Naive thymus-derived CD4-positive, alpha-beta T cell (primary cell): ENCODE measurements around the gene ATP8B1. TPM values are rescaled to one million over a fixed set of nuclear protein-coding genes. Genes with fewer than 3 reads are reported as not detected.
"Not testable (repeated sequence)": the region's sequence is repeated elsewhere in the genome, so short reads cannot be mapped to it uniquely, and the experiment has no call there.

Experiments
- ATAC-seq: fragments of 150-1000 bp; cut with Tn5 transposase; 2 replicates; pipeline ENCODE4 v1.10.0; 2021; ENCODE audit warnings: mild to moderate bottlenecking, moderate library complexity
- CTCF ChIA-PET: fragments of 350-600 bp; sonication (Branson Sonifier 250); formaldehyde crosslinking; loops from one replicate; lab custom pipeline; 2021; ENCODE audit warnings: antibody characterized with exemption; lab: Charles Lee
- POLR2A ChIA-PET: fragments of 350-600 bp; sonication (Branson Sonifier 250); formaldehyde crosslinking; loops from one replicate; lab custom pipeline; 2021; ENCODE audit warnings: antibody characterized with exemption, inconsistent platforms; lab: Charles Lee
- DNase-seq, 9 donors: peaks; one replicate each; pipeline versions ENCODE4 v3.0.0 to v3.0.0-alpha.2; 2020 to 2022; ENCODE audit warnings: mixed read lengths in 1 of 9
- H3K27ac ChIP-seq: one replicate; pipeline ENCODE4 v1.7.0; 2013; ENCODE audit warnings: mild to moderate bottlenecking, low read depth, low read length, moderate library complexity
- H3K27me3 ChIP-seq, 2 donors: one replicate each; pipeline ENCODE4 v1.7.0; 2013; ENCODE audit warnings: low read length in 2 of 2, mild to moderate bottlenecking in 2 of 2, moderate library complexity in 2 of 2; ENCODE audit not compliant: control insufficient read depth in 2 of 2, insufficient read depth in 2 of 2
- H3K36me3 ChIP-seq, 3 experiments: 1 replicate in 2 of 3; 2 replicates in 1 of 3; pipeline ENCODE4 v1.7.0; 2013; ENCODE audit warnings: low read length in 3 of 3, mild to moderate bottlenecking in 3 of 3, moderate library complexity in 1 of 3; ENCODE audit not compliant: insufficient read depth in 3 of 3, control insufficient read depth in 2 of 3
- H3K4me1 ChIP-seq, 2 donors: one replicate each; pipeline ENCODE4 v1.7.0; 2013; ENCODE audit warnings: low read length in 2 of 2, mild to moderate bottlenecking in 2 of 2, moderate library complexity in 1 of 2; ENCODE audit not compliant: control insufficient read depth in 2 of 2, insufficient read depth in 2 of 2
- H3K4me3 ChIP-seq: 2 replicates; pipeline ENCODE4 v1.7.0; 2013; ENCODE audit warnings: mild to moderate bottlenecking, low read length
- H3K9me3 ChIP-seq, 3 experiments: 1 replicate in 2 of 3; 2 replicates in 1 of 3; pipeline ENCODE4 v1.7.0; 2013; ENCODE audit warnings: low read length in 3 of 3; ENCODE audit not compliant: control insufficient read depth in 2 of 3
- H3K27ac Mint-ChIP-seq, 9 donors: one replicate each; pipeline ENCODE4 v1.8.0; 2020 to 2022; ENCODE audit warnings: mixed read lengths in 9 of 9, mild to moderate bottlenecking in 8 of 9, moderate library complexity in 5 of 9, inconsistent platforms in 2 of 9
- H3K27me3 Mint-ChIP-seq, 5 donors: one replicate each; pipeline ENCODE4 v1.8.0; 2021 to 2022; ENCODE audit warnings: mixed read lengths in 5 of 5, mild to moderate bottlenecking in 1 of 5
- H3K36me3 Mint-ChIP-seq, 5 donors: one replicate each; pipeline ENCODE4 v1.8.0; 2020 to 2022; ENCODE audit warnings: mixed read lengths in 5 of 5, mild to moderate bottlenecking in 3 of 5, inconsistent platforms in 1 of 5
- H3K4me1 Mint-ChIP-seq, 7 donors: one replicate each; pipeline ENCODE4 v1.8.0; 2020 to 2022; ENCODE audit warnings: mixed read lengths in 7 of 7, mild to moderate bottlenecking in 3 of 7, inconsistent platforms in 1 of 7
- H3K4me3 Mint-ChIP-seq, 10 donors: one replicate each; pipeline ENCODE4 v1.8.0; 2020 to 2022; ENCODE audit warnings: mild to moderate bottlenecking in 10 of 10, mixed read lengths in 10 of 10, moderate library complexity in 6 of 10, inconsistent platforms in 2 of 10
- H3K9me3 Mint-ChIP-seq, 11 donors: one replicate each; pipeline ENCODE4 v1.8.0; 2020 to 2022; ENCODE audit warnings: mixed read lengths in 11 of 11, mild to moderate bottlenecking in 4 of 11, inconsistent platforms in 1 of 11, moderate library complexity in 1 of 11
- intact Hi-C, 2 donors: fragments of 100-400 bp; cut with micrococcal nuclease; formaldehyde crosslinking; loops; one replicate each; pipeline ENCODE4 v1.15.1; 2023
- polyA plus RNA-seq, 2 donors: library from polyadenylated mRNA; unstranded; fragments of 300-500 nt; fragmentation: Illumina TruSeq; gene quantifications; one replicate each; pipeline ENCODE4 v1.2.3, GENCODE V29; 2021
- total RNA-seq, 6 experiments: library from RNA in 5 of 6; stranded (reverse) in 5 of 6; gene quantifications; 1 replicate in 5 of 6; 2 replicates in 1 of 6; pipeline ENCODE4 v1.2.3 and lab custom pipeline; 2021 to 2026

The ATP8B1 gene
- total and polyA plus RNA-seq, 7 experiments from 2014 or later, result not detected

DNA sequence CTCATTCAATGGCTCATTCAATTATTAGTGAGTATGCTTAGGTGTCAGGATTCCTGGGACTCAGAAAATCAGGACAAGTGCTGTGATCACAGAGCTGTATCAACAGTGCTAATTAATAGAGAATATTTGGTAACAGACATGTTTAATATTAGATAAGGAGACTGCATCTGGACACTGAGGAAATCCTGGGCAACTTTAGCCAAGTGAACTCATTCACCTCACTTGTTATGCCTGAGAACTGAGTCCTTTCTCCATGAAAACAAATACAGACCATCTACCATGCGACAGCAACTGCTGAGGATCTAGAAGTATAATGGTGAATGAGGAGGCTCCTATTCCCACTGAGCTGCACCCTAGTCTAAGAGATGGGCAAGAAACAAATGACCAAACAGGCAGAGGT is 23.1 kb upstream of the ATP8B1 start:
- DNase-seq (no peak), ATAC-seq (no peak)
- ChIA-PET POLR2A (no interaction called here), CTCF (no interaction called here)
- peaks cover 0 to 3% (median 0%) of the 10 kb centered on the region in 11 donors for H3K9me3 Mint-ChIP-seq
- H3K27ac Mint-ChIP-seq, result no peak overlapping the region
- H3K36me3 ChIP-seq, result no peaks in the 10 kb centered on the region
- no peak overlapping the region for H3K27ac ChIP-seq
- H3K4me3 Mint-ChIP-seq, result no peak overlapping the region
- H3K27me3 Mint-ChIP-seq, result peaks cover 0 to 22% (median 0%) of the 10 kb centered on the region in 5 donors
- intact Hi-C loops, result no loop called here
- no peaks in the 10 kb centered on the region for H3K9me3 ChIP-seq
- no peaks in the 10 kb centered on the region for H3K27me3 ChIP-seq
- peaks cover 0 to 3% (median 0%) of the 10 kb centered on the region in 5 donors for H3K36me3 Mint-ChIP-seq
- H3K4me1 ChIP-seq, result no peaks in the 10 kb centered on the region
- peaks cover 0 to 5% (median 3%) of the 10 kb centered on the region in 7 donors for H3K4me1 Mint-ChIP-seq
- no peak overlapping the region for H3K4me3 ChIP-seq

DNA sequence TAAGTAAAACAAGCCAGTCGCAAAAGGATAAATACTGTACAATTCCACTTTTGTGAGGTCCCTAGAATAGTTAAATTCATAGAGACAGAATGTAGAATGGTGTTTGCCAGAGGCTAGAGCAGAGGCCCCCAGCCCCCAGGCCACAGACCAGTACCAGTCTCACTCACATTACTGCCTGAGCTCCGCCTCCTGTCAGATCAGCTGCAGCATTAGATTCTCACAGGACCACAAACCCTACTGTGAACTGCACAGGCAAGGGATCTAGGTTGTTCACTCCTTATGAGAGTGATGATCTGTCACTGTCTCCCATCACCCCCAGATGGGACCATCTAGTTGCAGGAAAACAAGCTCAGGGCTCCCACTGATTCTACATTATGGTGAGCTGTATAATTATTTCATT is 17.5 kb upstream of the ATP8B1 start:
- H3K36me3 ChIP-seq, H3K27ac ChIP-seq, DNase-seq, H3K9me3 Mint-ChIP-seq, H3K27me3 ChIP-seq, H3K4me3 Mint-ChIP-seq, H3K4me1 Mint-ChIP-seq, H3K36me3 Mint-ChIP-seq, POLR2A ChIA-PET, H3K9me3 ChIP-seq, H3K4me1 ChIP-seq, ATAC-seq, H3K27ac Mint-ChIP-seq, H3K4me3 ChIP-seq, intact Hi-C loops: not testable (repeated sequence)
- H3K27me3 Mint-ChIP-seq, result peaks cover 9 to 16% (median 15%) of the 10 kb centered on the region in 5 donors
- CTCF ChIA-PET, result interaction anchor here (0.6 kb wide), 1 partner anchor 20 kb away, joined by 4 read pairs; no protein-coding TSS in a partner anchor

DNA sequence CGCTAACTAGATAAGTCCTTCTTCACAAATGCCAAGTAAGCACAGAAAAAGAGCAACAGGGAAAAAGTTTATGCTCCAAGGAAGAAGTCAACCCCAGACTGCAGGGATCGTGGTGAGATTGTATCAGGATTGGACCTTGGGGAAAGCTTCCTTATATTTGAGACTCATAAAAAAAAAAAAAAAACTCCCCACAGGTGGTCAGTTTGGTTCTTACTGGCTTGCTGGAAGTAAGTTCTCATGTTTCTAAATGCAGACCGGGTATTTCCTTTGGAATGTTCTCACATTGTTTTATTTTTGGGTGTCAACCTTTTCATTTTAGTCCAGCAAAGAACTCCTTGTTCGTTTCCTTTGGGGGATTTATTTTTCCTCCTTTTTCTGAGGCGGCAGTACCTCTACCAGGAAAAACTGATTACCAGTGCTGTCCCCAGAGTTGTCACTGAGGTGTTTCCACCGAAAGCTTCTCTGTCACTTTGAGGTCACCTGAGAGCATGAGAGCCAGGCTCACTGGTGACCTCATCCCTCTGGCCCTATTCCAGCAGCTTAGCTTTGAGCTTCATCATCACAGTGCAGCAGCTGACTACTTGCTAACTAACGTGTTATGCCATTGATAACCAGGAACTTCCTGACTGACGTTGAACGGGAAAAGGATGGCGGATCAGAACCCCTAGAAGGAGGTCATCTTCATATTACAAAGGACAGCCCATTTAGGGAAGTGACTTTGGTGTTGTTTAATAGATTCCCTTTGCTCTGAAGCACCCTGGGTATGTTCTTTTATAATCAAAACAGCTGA is 16.8 kb upstream of the ATP8B1 start:
- Histone ChIP-seq H3K4me3 (no peak overlapping the region), H3K27me3 (no peaks in the 10 kb centered on the region), H3K9me3 (no peaks in the 10 kb centered on the region), H3K36me3 (no peaks in the 10 kb centered on the region), H3K4me1 (no peaks in the 10 kb centered on the region), H3K27ac (no peak overlapping the region)
- Mint-ChIP-seq H3K4me3 (no peak overlapping the region), H3K27ac (no peak overlapping the region), H3K9me3 (peaks cover 0 to 8% (median 0%) of the 10 kb centered on the region in 11 donors), H3K27me3 (peaks cover 9 to 17% (median 14%) of the 10 kb centered on the region in 5 donors), H3K36me3 (peaks cover 0 to 7% (median 0%) of the 10 kb centered on the region in 5 donors), H3K4me1 (no peaks in the 10 kb centered on the region)
- ChIA-PET POLR2A (no interaction called here), CTCF (interaction anchor here (0.6 kb wide), 1 partner anchor 21 kb away, joined by 4 read pairs; no protein-coding TSS in a partner anchor)
- no peak for DNase-seq
- intact Hi-C loops, result no loop called here
- no peak for ATAC-seq

- H3K4me3 ChIP-seq, result no peak overlapping the region
- ChIA-PET POLR2A (no interaction called here), CTCF (no interaction called here)
Measured at GRCh38 chr18:57819119-57819518, 16.0 kb upstream of the ATP8B1 start.

DNA sequence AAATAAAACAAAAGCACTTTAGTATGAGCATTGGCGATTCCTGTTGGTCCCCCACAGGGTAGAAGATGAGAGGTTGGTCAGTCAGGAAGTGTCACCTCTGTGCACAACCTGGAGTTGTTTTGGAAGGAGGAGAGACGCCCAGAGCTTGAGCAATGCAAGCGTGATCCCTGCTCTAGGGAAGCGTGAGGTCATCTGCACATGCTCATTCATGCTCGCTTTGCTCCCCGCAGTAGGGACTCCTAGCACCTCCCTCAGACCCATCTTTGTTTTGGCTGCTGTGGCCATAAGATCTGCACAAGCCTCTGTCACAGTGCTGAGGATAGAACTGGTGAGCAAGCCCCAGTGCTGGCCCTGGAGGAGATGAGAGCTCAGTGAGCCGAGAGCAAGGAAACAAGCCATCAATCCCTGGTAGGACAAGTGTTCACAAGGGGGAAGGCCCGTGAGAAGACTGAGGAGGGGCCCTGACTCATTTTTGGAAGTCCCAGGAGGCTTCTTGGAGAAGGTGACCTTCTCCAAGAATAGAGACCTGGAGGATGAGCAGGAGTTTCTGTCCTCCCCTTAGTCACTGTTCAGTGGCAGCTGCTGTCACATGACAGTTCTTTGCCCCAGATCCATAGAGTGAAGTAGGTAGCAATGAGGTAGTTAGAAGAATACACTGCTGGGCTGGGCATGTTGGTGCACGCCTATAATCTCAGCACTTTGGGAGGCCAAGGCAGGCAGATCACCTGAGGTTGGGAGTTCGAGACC is 13.3 kb upstream of the ATP8B1 start:
- H3K4me1 Mint-ChIP-seq, result no peaks in the 10 kb centered on the region
- peaks cover 2 to 14% (median 7%) of the 10 kb centered on the region in 5 donors for H3K36me3 Mint-ChIP-seq
- POLR2A ChIA-PET, result no interaction called here
- no peak for ATAC-seq
- no peaks in the 10 kb centered on the region for H3K4me1 ChIP-seq
- H3K4me3 ChIP-seq, result no peak overlapping the region
- H3K27me3 ChIP-seq, result no peaks in the 10 kb centered on the region
- DNase-seq, result no peak
- intact Hi-C loops, result no loop called here
- H3K4me3 Mint-ChIP-seq, result no peak overlapping the region
- no peak overlapping the region for H3K27ac ChIP-seq
- peaks cover 8 to 32% (median 17%) of the 10 kb centered on the region in 5 donors for H3K27me3 Mint-ChIP-seq
- no peaks in the 10 kb centered on the region for H3K36me3 ChIP-seq
- H3K27ac Mint-ChIP-seq, result no peak overlapping the region
- CTCF ChIA-PET, result no interaction called here
- peaks cover 0 to 10% (median 0%) of the 10 kb centered on the region in 3 experiments for H3K9me3 ChIP-seq
- H3K9me3 Mint-ChIP-seq, result peaks cover 8 to 28% (median 14%) of the 10 kb centered on the region in 11 donors

More at GRCh38 chr18:57819119-57819518, 16.0 kb upstream of the ATP8B1 start:
- H3K9me3 Mint-ChIP-seq, result peaks cover 0 to 8% (median 2%) of the 10 kb centered on the region in 11 donors
- Histone ChIP-seq H3K27ac (no peak overlapping the region), H3K4me1 (no peaks in the 10 kb centered on the region), H3K36me3 (no peaks in the 10 kb centered on the region), H3K27me3 (no peaks in the 10 kb centered on the region), H3K9me3 (no peaks in the 10 kb centered on the region)
- no peak overlapping the region for H3K4me3 Mint-ChIP-seq
- DNase-seq, result no peak
- ATAC-seq, result no peak
- no peak overlapping the region for H3K27ac Mint-ChIP-seq
- H3K36me3 Mint-ChIP-seq, result peaks cover 0 to 7% (median 0%) of the 10 kb centered on the region in 5 donors
- H3K4me1 Mint-ChIP-seq, result no peaks in the 10 kb centered on the region
- H3K27me3 Mint-ChIP-seq, result peaks cover 10 to 20% (median 14%) of the 10 kb centered on the region in 5 donors
- intact Hi-C loops, result no loop called here

GRCh38 chr18:57814555-57814954 is 11.4 kb upstream of the ATP8B1 start:
- Mint-ChIP-seq H3K27me3 (peaks cover 9 to 34% (median 22%) of the 10 kb centered on the region in 5 donors), H3K4me3 (no peak overlapping the region), H3K27ac (no peak overlapping the region), H3K9me3 (peaks cover 8 to 33% (median 14%) of the 10 kb centered on the region in 11 donors), H3K4me1 (no peaks in the 10 kb centered on the region), H3K36me3 (peaks cover 2 to 14% (median 8%) of the 10 kb centered on the region in 5 donors)
- ChIA-PET CTCF (no interaction called here), POLR2A (no interaction called here)
- no peak overlapping the region for H3K4me3 ChIP-seq
- H3K36me3 ChIP-seq, result no peaks in the 10 kb centered on the region
- no peaks in the 10 kb centered on the region for H3K27me3 ChIP-seq
- DNase-seq (no peak), ATAC-seq (no peak)
- no peaks in the 10 kb centered on the region for H3K4me1 ChIP-seq
- intact Hi-C loops, result no loop called here
- H3K27ac ChIP-seq, result no peak overlapping the region
- H3K9me3 ChIP-seq, result peaks cover 0 to 10% (median 0%) of the 10 kb centered on the region in 3 experiments
